SK-N-SH (cell line): ENCODE data around the gene MPDU1. TPM values are rescaled to one million over a fixed set of nuclear protein-coding genes. Genes with fewer than 3 reads are reported as not detected.

ENCODE experiments used
- CTCF ChIA-PET: fragments of 300-600, 350-600 bp; formaldehyde crosslinking; extraction: SDS; loops from one replicate; lab custom pipeline; 2021; lab: Yijun Ruan, JAX
- POLR2A ChIA-PET: fragments of 350-600 bp; sonication (Branson Sonifier 250); formaldehyde crosslinking; extraction: SDS; loops from one replicate; lab custom pipeline; 2020; ENCODE audit warnings: antibody characterized with exemption, inconsistent platforms; lab: Yijun Ruan, JAX
- DNase-seq: peaks from one replicate; pipeline ENCODE4 v3.0.0; 2012
- H2AFZ ChIP-seq: fragments of 200-600 bp; sonication (generic); 2 replicates; pipeline ENCODE4 v1.8.1; 2016; ENCODE audit warnings: antibody characterized with exemption, mild to moderate bottlenecking, low read depth
- H3F3A ChIP-seq: fragments of 200-600 bp; sonication (generic); replicated peaks from 2 replicates; pipeline ENCODE3; 2016; ENCODE audit warnings: antibody characterized with exemption, mild to moderate bottlenecking; ENCODE audit not compliant: insufficient read depth
- H3K27ac ChIP-seq, 2 experiments: fragments of 200-500 bp in 1 of 2; fragments of 200-600 bp in 1 of 2; sonication (Bioruptor generic) in 1 of 2; sonication (generic), shearing (Covaris generic) in 1 of 2; 2 replicates each; pipeline versions ENCODE4 v1.5.1 to v1.6.1; 2014 to 2016; ENCODE audit warnings: low read depth in 2 of 2, inconsistent platforms in 1 of 2, low read length in 1 of 2, mild to moderate bottlenecking in 1 of 2, mixed read lengths in 1 of 2
- H3K27me3 ChIP-seq: fragments of 200-600 bp; sonication (generic), shearing (Covaris generic); 2 replicates; pipeline ENCODE4 v1.6.1; 2016; ENCODE audit warnings: mixed run types; ENCODE audit not compliant: insufficient read depth
- H3K36me3 ChIP-seq, 2 experiments: fragments of 200-500 bp in 1 of 2; fragments of 200-600 bp in 1 of 2; sonication (Bioruptor generic) in 1 of 2; sonication (generic) in 1 of 2; replicated peaks in 1 of 2; 2 replicates each; pipeline versions ENCODE3 to v1.5.1; 2014 to 2016; ENCODE audit warnings: low read length in 1 of 2, mild to moderate bottlenecking in 1 of 2; ENCODE audit not compliant: insufficient read depth in 2 of 2, control insufficient read depth in 1 of 2
- H3K4me1 ChIP-seq, 2 experiments: fragments of 200-500 bp in 1 of 2; fragments of 200-600 bp in 1 of 2; sonication (Bioruptor generic) in 1 of 2; sonication (generic), shearing (Covaris generic) in 1 of 2; 2 replicates each; pipeline versions ENCODE4 v1.5.1 to v1.6.1; 2014 to 2016; ENCODE audit warnings: low read depth in 1 of 2, low read length in 1 of 2, mixed run types in 1 of 2; ENCODE audit not compliant: insufficient read depth in 2 of 2, control insufficient read depth in 1 of 2
- H3K4me2 ChIP-seq: fragments of 200-600 bp; sonication (generic), shearing (Covaris generic); 2 replicates; pipeline ENCODE4 v1.6.1; 2017; ENCODE audit warnings: mixed run types
- H3K4me3 ChIP-seq, 2 experiments: fragments of 200-500 bp in 1 of 2; fragments of 200-600 bp in 1 of 2; sonication (Bioruptor generic) in 1 of 2; sonication (generic), shearing (Covaris generic) in 1 of 2; 2 replicates each; pipeline versions ENCODE4 v1.5.1 to v1.8.1; 2014 to 2016; ENCODE audit warnings: low read depth in 2 of 2, inconsistent platforms in 1 of 2, low read length in 1 of 2, mild to moderate bottlenecking in 1 of 2, mixed read lengths in 1 of 2, moderate library complexity in 1 of 2
- H3K79me2 ChIP-seq: fragments of 200-600 bp; sonication (generic); 2 replicates; pipeline ENCODE4 v1.8.1; 2017; ENCODE audit warnings: mild to moderate bottlenecking; ENCODE audit not compliant: insufficient read depth
- H3K9ac ChIP-seq: fragments of 200-600 bp; sonication (generic); 2 replicates; pipeline ENCODE4 v1.6.1; 2017; ENCODE audit warnings: mixed run types
- H3K9me2 ChIP-seq: fragments of 200-600 bp; sonication (generic); 2 replicates; pipeline ENCODE4 v1.6.1; 2017; ENCODE audit warnings: mixed run types
- H3K9me3 ChIP-seq: fragments of 200-600 bp; sonication (generic); 2 replicates; pipeline ENCODE4 v1.6.1; 2017; ENCODE audit warnings: mixed run types, mild to moderate bottlenecking, moderate library complexity
- H4K20me1 ChIP-seq: fragments of 200-600 bp; sonication (generic); 2 replicates; pipeline ENCODE4 v1.6.1; 2017; ENCODE audit warnings: mild to moderate bottlenecking, mixed run types; ENCODE audit not compliant: insufficient read depth
- CHD2 ChIP-seq: fragments of 150-350 bp; IDR thresholded peaks from 2 replicates; pipeline ENCODE4 v1.6.1; 2018; ENCODE audit warnings: low read length; ENCODE audit not compliant: partially characterized antibody
- CTCF ChIP-seq: fragments of 200-600 bp; sonication (generic); IDR thresholded peaks from 2 replicates; pipeline ENCODE4 v1.6.1; 2017; ENCODE audit warnings: antibody characterized with exemption, mild to moderate bottlenecking, moderate library complexity
- EP300 ChIP-seq, 2 experiments: IDR thresholded peaks; 2 replicates each; pipeline versions ENCODE4 v1.4.0 to v1.6.1; 2012; ENCODE audit warnings: borderline replicate concordance in 1 of 2, low read depth in 1 of 2, low read length in 1 of 2
- FOSL2 ChIP-seq: IDR thresholded peaks from 2 replicates; pipeline ENCODE4 v1.4.0; 2012; ENCODE audit warnings: low read depth, mild to moderate bottlenecking, moderate library complexity, borderline replicate concordance
- FOXJ3 ChIP-seq: sonication (generic); formaldehyde crosslinking; IDR thresholded peaks from 2 replicates; pipeline ENCODE4 v1.5.1; 2020; ENCODE audit warnings: mild to moderate bottlenecking, missing genetic modification reagents
- MEF2A ChIP-seq: IDR thresholded peaks from 2 replicates; pipeline ENCODE4 v1.4.0; 2012; ENCODE audit warnings: low read depth, borderline replicate concordance
- MXI1 ChIP-seq: IDR thresholded peaks from 2 replicates; pipeline ENCODE4 v1.6.1; 2012; ENCODE audit warnings: mild to moderate bottlenecking, low read depth, low read length, improper control_type of control experiment
- RAD21 ChIP-seq: IDR thresholded peaks from 2 replicates; pipeline ENCODE4 v1.6.1; 2012; ENCODE audit warnings: mild to moderate bottlenecking, low read length
- RCOR1 ChIP-seq: fragments of 150-350 bp; IDR thresholded peaks from 2 replicates; pipeline ENCODE4 v1.6.1; 2017; ENCODE audit warnings: antibody characterized with exemption, low read length
- RXRA ChIP-seq: IDR thresholded peaks from 2 replicates; pipeline ENCODE4 v1.4.0; 2012; ENCODE audit warnings: low read depth, mild to moderate bottlenecking, borderline replicate concordance
- TAF1 ChIP-seq: IDR thresholded peaks from 2 replicates; pipeline ENCODE4 v1.6.1; 2012; ENCODE audit warnings: low read depth, mild to moderate bottlenecking, low read length, moderate library complexity, borderline replicate concordance
- TCF12 ChIP-seq: IDR thresholded peaks from 2 replicates; pipeline ENCODE4 v1.4.0; 2012
- WGBS: methylation state at CpG from one replicate; pipeline ENCODE4 v1.1.6; 2017; ENCODE audit warnings: low lambda C conversion rate; 5-methylcytosine and 5-hydroxymethylcytosine counted together
- polyA plus RNA-seq, 3 experiments: library from polyadenylated mRNA; depleted of rRNA; stranded (reverse); fragments of >200 nt; gene quantifications; 2 replicates each; pipeline ENCODE4 v1.2.3, GENCODE V29; 2012
- TF ChIP-seq, protein P1 (sequence below): fragments of 150-350 bp; IDR thresholded peaks from 2 replicates; pipeline ENCODE4 v1.6.1; 2017; ENCODE audit warnings: antibody characterized with exemption, low read length, low read depth, borderline replicate concordance
- TF ChIP-seq, protein P2 (sequence below): IDR thresholded peaks from 2 replicates; pipeline ENCODE4 v1.4.0; 2012; ENCODE audit warnings: low read depth
- TF ChIP-seq, protein P3 (sequence below): IDR thresholded peaks from 2 replicates; pipeline ENCODE4 v1.4.0; 2012; ENCODE audit warnings: low read depth, borderline replicate concordance

Gene MPDU1
- polyA plus RNA-seq, 1 of the 3 experiments (the other 2 are of a cell fraction): 126 TPM

- no peak overlapping the region for H2AFZ ChIP-seq
- TF ChIP-seq FOXJ3 (CRISPR knock-in tag) (no peak), RAD21 (no peak), CTCF (no peak), TCF12 (no peak), EP300 (IDR thresholded peaks at IDR 0.05; ENCODE audit: borderline replicate concordance in 1 of 2, low read depth in 1 of 2, low read length in 1 of 2) (no peak), CHD2 (no peak), MXI1 (no peak), RCOR1 (no peak), FOSL2 (no peak), MEF2A (no peak), TAF1 (no peak), RXRA (no peak)
- TF ChIP-seq, protein P1, sequence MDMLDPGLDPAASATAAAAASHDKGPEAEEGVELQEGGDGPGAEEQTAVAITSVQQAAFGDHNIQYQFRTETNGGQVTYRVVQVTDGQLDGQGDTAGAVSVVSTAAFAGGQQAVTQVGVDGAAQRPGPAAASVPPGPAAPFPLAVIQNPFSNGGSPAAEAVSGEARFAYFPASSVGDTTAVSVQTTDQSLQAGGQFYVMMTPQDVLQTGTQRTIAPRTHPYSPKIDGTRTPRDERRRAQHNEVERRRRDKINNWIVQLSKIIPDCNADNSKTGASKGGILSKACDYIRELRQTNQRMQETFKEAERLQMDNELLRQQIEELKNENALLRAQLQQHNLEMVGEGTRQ: no peak
- TF ChIP-seq, protein P2, sequence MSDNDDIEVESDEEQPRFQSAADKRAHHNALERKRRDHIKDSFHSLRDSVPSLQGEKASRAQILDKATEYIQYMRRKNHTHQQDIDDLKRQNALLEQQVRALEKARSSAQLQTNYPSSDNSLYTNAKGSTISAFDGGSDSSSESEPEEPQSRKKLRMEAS: no peak
- TF ChIP-seq, protein P3, sequence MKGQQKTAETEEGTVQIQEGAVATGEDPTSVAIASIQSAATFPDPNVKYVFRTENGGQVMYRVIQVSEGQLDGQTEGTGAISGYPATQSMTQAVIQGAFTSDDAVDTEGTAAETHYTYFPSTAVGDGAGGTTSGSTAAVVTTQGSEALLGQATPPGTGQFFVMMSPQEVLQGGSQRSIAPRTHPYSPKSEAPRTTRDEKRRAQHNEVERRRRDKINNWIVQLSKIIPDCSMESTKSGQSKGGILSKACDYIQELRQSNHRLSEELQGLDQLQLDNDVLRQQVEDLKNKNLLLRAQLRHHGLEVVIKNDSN: no peak
- H3K79me2 ChIP-seq: peaks cover 8% of the 10 kb centered on the region
- peaks cover 5% of the 10 kb centered on the region; the same call in 1 of the 2 replicates for H4K20me1 ChIP-seq
- H3K27ac ChIP-seq: no peak overlapping the region
- POLR2A ChIA-PET: no interaction called here
- CTCF ChIA-PET: interaction anchor here (0.9 to 3.6 kb wide), 3 partner anchors 14 to 266 kb away, joined by 3 to 16 read pairs (median 5); partner anchors contain the start of genes TP53 and WRAP53
- no peak overlapping the region for H3K4me2 ChIP-seq
- no peak overlapping the region for H3K4me3 ChIP-seq
- H3F3A ChIP-seq: no peaks in the 10 kb centered on the region
- no peaks in the 10 kb centered on the region for H3K9me3 ChIP-seq
- no peaks in the 10 kb centered on the region for H3K27me3 ChIP-seq
- no peak overlapping the region for H3K9ac ChIP-seq
- H3K4me1 ChIP-seq: peaks cover 0 to 2% of the 10 kb centered on the region in 2 experiments; a peak in 2 of 4 replicates
- WGBS: 89% methylated on average over 5 of the region's 5 CpGs
- DNase-seq: no peak
- no peaks in the 10 kb centered on the region for H3K36me3 ChIP-seq
- H3K9me2 ChIP-seq: no peaks in the 10 kb centered on the region
Observed at GRCh38 chr17:7618608-7619007, 35.0 kb downstream of the MPDU1 start.
